Measurements from ENCODE around the gene BAG5. TPM values are rescaled to one million over a fixed set of nuclear protein-coding genes. Genes with fewer than 3 reads are reported as not detected.
A peak's percentile ranks its signal among the peaks of the same experiment; 100 is the strongest.

BAG5 gene
- total and polyA plus RNA-seq, 2 of the 8 experiments (the other 6 are each of a cell fraction or from before 2014, with no cell fraction given), result 7.4 to 29.5 TPM

- H3K56ac ChIP-seq (replicated peaks; ENCODE audit: insufficient read length, low read depth, low read length), result no peak overlapping the region
- H3K9ac ChIP-seq (replicated peaks in 1 of 4; ENCODE audit: extremely low read depth in 1 of 4, low read depth in 3 of 4, low read length in 3 of 4), result no peak overlapping the region
- FAIRE-seq, result no peak
- no peak overlapping the region for H3K4ac ChIP-seq (replicated peaks; ENCODE audit: insufficient read length, low read depth, low read length)
- H3K9me3 ChIP-seq (ENCODE audit: insufficient read depth in 2 of 2, low read depth in 1 of 2, low read length in 1 of 2), result no peaks in the 10 kb centered on the region
- no peak overlapping the region for H2AFZ ChIP-seq (ENCODE audit: low read length)
- H2BK5ac ChIP-seq (ENCODE audit: low read depth, low read length), result no peak overlapping the region
- H3K4me2 ChIP-seq (ENCODE audit: insufficient read depth in 1 of 2, low read depth in 2 of 2, low read length in 2 of 2), result no peak overlapping the region
- DNase-seq (ENCODE audit: low read depth in 1 of 2, low spot score in 2 of 2), result no peak
- no peak overlapping the region for H3K14ac ChIP-seq (ENCODE audit: insufficient read length)
- H2BK12ac ChIP-seq (ENCODE audit: low read depth, low read length), result no peak overlapping the region
- peaks cover 0 to 9% of the 10 kb centered on the region in 2 experiments; a peak in 2 of 4 replicates for H3K79me2 ChIP-seq (ENCODE audit: control insufficient read depth in 1 of 2, insufficient read depth in 2 of 2, low read length in 2 of 2)
- H2BK120ac ChIP-seq (replicated peaks; ENCODE audit: low read depth, low read length), result no peak overlapping the region
- no peak overlapping the region for H4K91ac ChIP-seq (replicated peaks; ENCODE audit: insufficient read length, low read length)
- no peak overlapping the region for H3K18ac ChIP-seq (ENCODE audit: extremely low read depth, low read length)
- H2AK5ac ChIP-seq (ENCODE audit: low read depth, low read length), result no peak overlapping the region
- H2BK20ac ChIP-seq (ENCODE audit: low read length), result no peak overlapping the region
- H3K36me3 ChIP-seq (ENCODE audit: control insufficient read depth in 2 of 4, insufficient read depth in 4 of 4, low read length in 3 of 4), result peaks cover 0 to 17% (median 1%) of the 10 kb centered on the region in 4 experiments; a peak in 3 of 8 replicates
- H3K4me1 ChIP-seq (replicated peaks in 1 of 4; ENCODE audit: control insufficient read depth in 3 of 4, insufficient read depth in 4 of 4, low read length in 3 of 4), result peaks cover 0 to 1% (median 0%) of the 10 kb centered on the region in 4 experiments; a peak in 3 of 7 replicates
- peak overlapping the region; percentile 57; the same call in 1 of the 2 replicates for H4K8ac ChIP-seq (ENCODE audit: extremely low read depth, insufficient read depth, low read length)
- 92% methylated on average over 17 of the region's 21 CpGs; no CpG with 5 or more reads in 1 of the 2 experiments for WGBS, 2 experiments (ENCODE audit: extremely low coverage in 1 of 2, insufficient coverage in 1 of 2, insufficient read length in 1 of 2, insufficient replicate concordance in 2 of 2, low coverage in 1 of 2, low lambda C conversion rate in 2 of 2, missing lambda C conversion rate in 1 of 2)
- H3K23ac ChIP-seq (ENCODE audit: insufficient read length), result no peak overlapping the region
- no peak overlapping the region for H2BK15ac ChIP-seq (ENCODE audit: low read length)
- H3K27me3 ChIP-seq (replicated peaks in 1 of 4; ENCODE audit: control insufficient read depth in 3 of 4, extremely low read depth in 1 of 4, insufficient read depth in 3 of 4, low read length in 3 of 4), result no peaks in the 10 kb centered on the region; a peak in 2 of 7 replicates
- H3K4me3 ChIP-seq (ENCODE audit: extremely low read depth in 1 of 4, insufficient read depth in 2 of 4, low read depth in 3 of 4, low read length in 4 of 4), result no peak overlapping the region
- H4K5ac ChIP-seq (ENCODE audit: insufficient read length, low read depth, low read length), result no peak overlapping the region
- H3K23me2 ChIP-seq (ENCODE audit: low read depth, low read length), result no peaks in the 10 kb centered on the region
- ChIA-PET POLR2A (ENCODE audit: partially characterized antibody) (interaction anchor here (1.4 to 29.8 kb wide), 5 partner anchors 6 to 18 kb away, joined by 4 to 844 read pairs (median 7); partner anchors contain the start of gene CKB), CTCF (ENCODE audit: partially characterized antibody) (interaction anchor here (12.5 to 28.8 kb wide), 2 partner anchors 11 to 26 kb away, joined by 230 to 921 read pairs; partner anchors contain the start of gene CKB)
- peaks cover 17% of the 10 kb centered on the region for H3K79me1 ChIP-seq (ENCODE audit: low read depth, low read length)
- H3K27ac ChIP-seq (ENCODE audit: low read depth, low read length), result no peak overlapping the region
- peaks cover 13 to 43% of the 10 kb centered on the region in 2 experiments for H4K20me1 ChIP-seq (replicated peaks in 1 of 2; ENCODE audit: control insufficient read depth in 1 of 2, insufficient read depth in 2 of 2, low read length in 2 of 2)
- TF ChIP-seq MAX (IDR thresholded peaks at IDR 0.05), result no peak
- no peak for TF ChIP-seq CTCF (IDR thresholded peaks at IDR 0.05; ENCODE audit: control extremely low read depth in 1 of 3, insufficient read depth in 1 of 3, low read depth in 1 of 3, low read length in 3 of 3)
Measured at GRCh38 chr14:103535081-103535890, 27.2 kb downstream of the BAG5 start.

All from H1 (cell line).